Large intestine (tissue), 3 donors: ENCODE data around the gene FOXK1. TPM values are rescaled to one million over a fixed set of nuclear protein-coding genes. Genes with fewer than 3 reads are reported as not detected.
"Not testable (repeated sequence)": the region's sequence is repeated elsewhere in the genome, so short reads cannot be mapped to it uniquely, and the experiment has no call there.

ENCODE experiments used
- DNase-seq, 2 donors: peaks; one replicate each; pipeline versions ENCODE4 v3.0.0 to v3.0.0-alpha.2; 2013
- H3K27ac ChIP-seq: one replicate; pipeline ENCODE4 v1.5.1; 2013; ENCODE audit warnings: low read length
- H3K27me3 ChIP-seq: 2 replicates; pipeline ENCODE4 v1.6.1; 2013; ENCODE audit warnings: low read length; ENCODE audit not compliant: control insufficient read depth, insufficient read depth
- H3K36me3 ChIP-seq: 2 replicates; pipeline ENCODE4 v1.6.1; 2013; ENCODE audit warnings: low read length; ENCODE audit not compliant: control insufficient read depth, insufficient read depth
- H3K4me1 ChIP-seq: one replicate; pipeline ENCODE4 v1.6.1; 2013; ENCODE audit warnings: low read length; ENCODE audit not compliant: control insufficient read depth, insufficient read depth
- H3K4me3 ChIP-seq: one replicate; pipeline ENCODE4 v1.5.1; 2013; ENCODE audit warnings: low read length
- H3K9me3 ChIP-seq: one replicate; pipeline ENCODE4 v1.6.1; 2013; ENCODE audit warnings: mild to moderate bottlenecking, low read depth, low read length, moderate library complexity; ENCODE audit not compliant: control insufficient read depth
- WGBS: methylation state at CpG from one replicate; pipeline ENCODE4 v1.1.5; 2013; ENCODE audit warnings: low lambda C conversion rate; ENCODE audit not compliant: insufficient coverage; 5-methylcytosine and 5-hydroxymethylcytosine counted together
- polyA plus RNA-seq: library from polyadenylated mRNA; unstranded; fragments of 120-200 nt; gene quantifications from one replicate; pipeline ENCODE4 v1.2.1, GENCODE V29; 2013

FOXK1 gene
- polyA plus RNA-seq, 1 donor = 11.6 TPM

DNA sequence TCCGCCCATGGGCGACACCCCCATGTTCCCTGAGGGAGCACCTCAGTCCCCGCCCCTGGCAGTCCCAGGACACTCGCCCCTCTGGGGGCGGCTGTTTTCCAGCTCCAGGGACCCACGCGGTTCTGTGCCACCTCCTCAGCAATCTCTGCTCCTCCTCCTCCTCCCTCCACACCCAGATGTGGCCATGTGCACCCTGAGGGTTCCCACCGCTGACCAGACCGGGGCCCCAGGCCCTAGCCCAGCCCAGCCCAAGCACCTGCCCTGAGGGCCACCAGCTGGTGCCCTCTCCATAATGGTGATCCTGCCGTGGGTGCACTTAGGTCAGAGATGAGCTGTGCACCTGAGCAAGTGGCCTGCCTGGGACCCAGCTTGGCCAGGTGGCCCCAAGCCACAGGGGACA lies 118.4 kb downstream of the FOXK1 start:
- DNase-seq = no peak
- Histone ChIP-seq H3K27me3 (no peaks in the 10 kb centered on the region), H3K9me3 (no peaks in the 10 kb centered on the region), H3K4me3 (no peak overlapping the region), H3K27ac (no peak overlapping the region), H3K36me3 (no peaks in the 10 kb centered on the region), H3K4me1 (no peaks in the 10 kb centered on the region)
- no CpG with 5 or more reads among the region's 10 CpGs for WGBS

DNA sequence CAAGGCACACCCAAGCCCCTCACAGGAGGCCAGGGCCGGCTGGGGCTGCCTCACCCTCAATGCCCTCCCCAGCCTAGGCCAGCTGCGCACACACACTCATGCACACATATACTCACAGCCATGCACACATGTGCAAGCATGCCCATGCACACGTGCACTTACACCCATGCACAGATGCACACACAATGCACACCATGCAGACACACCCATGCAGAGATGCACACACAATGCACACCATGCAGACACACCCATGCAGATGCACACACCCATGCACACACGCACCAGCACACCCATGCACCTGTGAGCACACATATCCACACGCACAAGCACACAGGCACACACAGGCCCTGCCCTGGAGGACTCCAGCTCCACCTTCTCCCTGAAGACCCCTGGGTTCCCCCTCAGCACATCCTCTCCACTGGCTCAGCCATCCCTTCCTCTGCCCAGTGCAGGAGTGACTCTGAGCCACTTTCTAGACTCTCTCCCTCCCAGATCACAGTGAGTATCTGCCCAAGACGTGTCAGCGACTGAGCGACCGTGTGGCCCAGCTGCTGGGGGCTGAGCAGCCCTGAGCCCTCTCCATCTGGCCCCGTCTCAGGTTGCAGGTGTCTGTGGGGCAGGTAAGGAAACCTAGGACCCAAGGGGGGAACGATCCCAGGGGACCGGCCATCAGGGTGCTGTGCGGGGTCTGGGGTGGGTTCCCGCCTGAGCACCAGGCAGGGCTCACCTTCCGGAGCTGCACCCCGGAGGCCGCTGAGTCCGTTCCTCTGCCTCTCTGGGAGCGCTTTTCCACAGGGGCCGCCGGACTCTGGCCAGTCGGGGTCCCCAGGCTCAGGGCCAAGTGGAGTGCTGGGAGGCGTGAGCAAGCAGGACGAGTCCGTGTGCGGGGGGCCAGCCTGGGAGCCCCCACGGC lies 119.1 kb downstream of the FOXK1 start:
- Histone ChIP-seq H3K27ac (no peak overlapping the region), H3K4me1 (no peaks in the 10 kb centered on the region), H3K9me3 (no peaks in the 10 kb centered on the region), H3K36me3 (no peaks in the 10 kb centered on the region), H3K27me3 (no peaks in the 10 kb centered on the region), H3K4me3 (no peak overlapping the region)
- DNase-seq = no peak
- no CpG with 5 or more reads among the region's 27 CpGs for WGBS

DNA sequence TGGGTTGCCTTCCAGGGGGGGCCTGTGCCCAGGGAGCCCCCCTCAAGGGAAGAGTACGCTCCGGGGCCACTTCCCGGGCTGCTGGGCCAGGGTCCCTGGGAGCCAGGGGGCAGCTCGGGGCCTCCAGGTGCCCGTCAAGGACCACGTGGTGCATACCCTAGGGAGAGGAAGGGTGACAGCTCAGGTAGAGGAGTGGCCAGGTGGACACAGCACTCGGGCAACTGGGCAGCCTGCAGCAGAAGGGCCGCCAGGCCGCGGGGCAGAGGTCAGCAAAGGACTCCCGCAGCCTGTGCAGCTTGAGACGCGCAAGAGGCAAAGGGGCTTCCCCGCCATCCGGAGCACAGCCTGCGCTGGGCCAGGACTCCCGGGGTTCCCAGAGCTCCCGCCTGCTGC lies 119.7 kb downstream of the FOXK1 start:
- peaks cover 1% of the 10 kb centered on the region for H3K27me3 ChIP-seq
- WGBS = no CpG with 5 or more reads among the region's 18 CpGs
- no peak for DNase-seq

DNA sequence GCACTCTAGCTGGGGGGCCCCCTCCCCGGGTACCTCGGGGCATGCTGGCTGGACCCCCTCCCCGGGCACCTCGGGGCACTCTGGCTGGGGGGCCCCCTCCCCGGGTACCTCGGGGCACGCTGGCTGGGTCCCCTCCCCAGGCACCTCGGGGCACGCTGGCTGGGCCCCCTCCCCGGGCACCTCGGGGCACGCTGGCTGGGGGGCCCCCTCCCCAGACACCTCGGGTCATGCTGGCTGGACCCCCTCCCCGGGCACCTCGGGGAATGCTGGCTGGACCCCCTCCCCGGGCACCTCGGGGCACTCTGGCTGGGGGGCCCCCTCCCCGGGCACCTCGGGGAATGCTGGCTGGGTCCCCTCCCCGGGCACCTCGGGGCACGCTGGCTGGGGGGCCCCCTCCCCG lies 120.5 kb downstream of the FOXK1 start:
- not testable (repeated sequence) for H3K9me3 ChIP-seq, H3K4me1 ChIP-seq, H3K36me3 ChIP-seq, DNase-seq, H3K27me3 ChIP-seq, H3K27ac ChIP-seq, H3K4me3 ChIP-seq
- WGBS = no CpG with 5 or more reads among the region's 23 CpGs

More for the DNA sequence above, 119.7 kb downstream of the FOXK1 start:
- H3K9me3 ChIP-seq = no peaks in the 10 kb centered on the region
- H3K4me1 ChIP-seq = no peaks in the 10 kb centered on the region
- no peaks in the 10 kb centered on the region for H3K36me3 ChIP-seq
- H3K27ac ChIP-seq = no peak overlapping the region
- H3K4me3 ChIP-seq = no peak overlapping the region

DNA sequence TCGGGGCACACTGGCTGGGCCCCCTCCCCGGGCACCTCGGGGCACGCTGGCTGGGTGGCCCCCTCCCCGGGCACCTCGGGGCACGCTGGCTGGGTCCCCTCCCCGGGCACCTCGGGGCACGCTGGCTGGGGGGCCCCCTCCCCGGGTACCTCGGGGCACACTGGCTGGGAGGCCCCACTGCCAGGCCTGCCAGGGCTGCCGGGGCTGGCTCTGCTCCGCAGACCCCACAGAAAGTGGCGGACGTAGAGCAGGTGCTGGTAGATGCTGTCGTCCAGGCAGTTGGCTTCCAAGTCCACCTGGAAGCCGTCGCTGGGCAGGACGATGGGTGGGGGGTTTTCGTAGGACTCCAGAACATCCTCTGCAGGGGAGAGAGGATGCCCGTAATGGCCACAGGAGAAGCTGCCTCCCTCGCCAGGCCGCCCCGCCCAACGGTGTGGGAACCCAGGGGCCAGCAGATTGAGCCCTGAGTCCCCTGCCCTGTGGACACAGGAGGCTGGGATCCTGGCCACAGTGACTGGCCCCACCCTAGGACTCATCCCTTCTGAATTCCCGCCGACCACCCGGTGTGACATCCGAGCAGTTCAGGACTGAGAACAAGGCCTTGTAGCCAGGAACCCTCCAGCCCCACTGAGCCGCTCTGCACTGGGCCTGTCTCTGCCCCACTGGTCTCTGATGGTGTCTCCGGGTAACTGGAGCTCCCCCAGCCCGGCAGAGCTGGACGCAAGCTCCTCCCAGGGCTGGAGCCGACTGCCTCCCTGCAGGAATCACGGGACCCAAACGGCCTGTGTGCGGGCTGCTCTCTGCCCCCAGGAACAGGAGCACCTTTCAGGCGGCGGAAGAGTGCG lies 121.5 kb downstream of the FOXK1 start:
- no peaks in the 10 kb centered on the region for H3K4me1 ChIP-seq
- H3K9me3 ChIP-seq = no peaks in the 10 kb centered on the region
- WGBS = no CpG with 5 or more reads among the region's 41 CpGs

DNA sequence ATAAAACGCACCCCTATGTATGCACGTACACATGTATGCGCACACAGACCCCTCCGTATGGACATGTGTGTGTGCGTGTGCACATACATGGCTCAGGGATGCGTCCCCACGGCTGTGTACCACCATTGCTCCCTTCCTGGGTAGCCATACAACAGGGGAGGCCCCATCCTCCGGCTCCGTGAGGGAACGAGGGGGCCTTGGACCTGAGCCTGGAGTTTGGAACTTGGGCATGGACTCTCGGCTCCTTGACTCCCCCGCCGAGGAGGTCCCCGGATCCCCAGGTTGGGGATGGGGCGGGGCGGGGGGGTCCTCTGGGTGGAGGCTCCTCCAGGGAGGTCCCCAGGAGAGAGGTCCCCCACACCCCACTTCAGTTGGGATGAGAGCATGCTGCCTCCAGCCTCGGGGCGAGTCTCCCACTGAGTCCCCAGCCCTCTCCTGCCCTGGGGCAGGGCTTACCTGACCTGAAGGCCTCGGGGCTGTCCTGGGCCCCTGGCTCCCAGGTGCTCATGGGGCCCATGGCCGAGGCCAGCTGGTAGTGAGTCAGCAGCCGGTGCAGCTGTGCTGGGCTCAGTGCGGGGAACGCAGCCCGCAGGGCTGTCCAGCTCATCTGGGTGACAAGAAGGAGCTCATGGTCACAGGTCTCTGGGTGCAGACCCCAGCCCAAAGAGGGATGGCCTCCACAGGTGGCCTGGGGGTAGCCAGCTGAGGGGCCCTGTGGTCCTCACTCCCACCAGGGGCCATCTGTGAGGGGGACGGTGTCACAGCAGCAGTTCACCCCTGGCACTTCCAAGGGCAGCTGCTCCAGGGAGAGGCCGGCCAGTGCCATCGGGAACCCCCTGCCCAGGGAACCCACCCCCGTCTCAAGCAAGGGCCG lies 123.3 kb downstream of the FOXK1 start:
- Histone ChIP-seq H3K9me3 (peaks cover 2% of the 10 kb centered on the region), H3K36me3 (no peaks in the 10 kb centered on the region), H3K4me3 (no peak overlapping the region), H3K27ac (no peak overlapping the region), H3K4me1 (no peaks in the 10 kb centered on the region), H3K27me3 (peaks cover 4% of the 10 kb centered on the region)
- no peak for DNase-seq
- no CpG with 5 or more reads among the region's 29 CpGs for WGBS

More for the DNA sequence above, 121.5 kb downstream of the FOXK1 start:
- peaks cover 4% of the 10 kb centered on the region for H3K27me3 ChIP-seq
- no peak overlapping the region for H3K27ac ChIP-seq
- no peak overlapping the region for H3K4me3 ChIP-seq
- H3K36me3 ChIP-seq = no peaks in the 10 kb centered on the region
- no peak for DNase-seq

DNA sequence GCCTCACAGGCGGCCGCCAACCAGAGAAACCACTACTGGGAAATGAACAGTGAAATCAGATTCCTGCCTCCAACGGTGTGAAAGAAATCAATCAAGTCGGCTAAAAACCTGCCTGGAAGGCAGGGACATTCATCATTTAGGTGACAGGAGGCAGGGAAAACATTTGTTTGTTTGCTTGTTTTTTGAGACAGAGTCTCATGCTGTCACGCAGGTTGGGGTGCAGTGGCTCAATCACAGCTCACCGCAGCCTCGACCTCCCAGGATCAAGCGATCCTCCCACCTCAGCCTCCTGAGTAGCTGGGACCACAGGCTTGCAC lies 123.8 kb downstream of the FOXK1 start:
- Histone ChIP-seq H3K9me3 (peaks cover 2% of the 10 kb centered on the region), H3K36me3 (no peaks in the 10 kb centered on the region), H3K27ac (no peak overlapping the region), H3K4me3 (no peak overlapping the region), H3K27me3 (peaks cover 4% of the 10 kb centered on the region), H3K4me1 (no peaks in the 10 kb centered on the region)
- no peak for DNase-seq
- 40% methylated on average over 1 of the region's 8 CpGs for WGBS

DNA sequence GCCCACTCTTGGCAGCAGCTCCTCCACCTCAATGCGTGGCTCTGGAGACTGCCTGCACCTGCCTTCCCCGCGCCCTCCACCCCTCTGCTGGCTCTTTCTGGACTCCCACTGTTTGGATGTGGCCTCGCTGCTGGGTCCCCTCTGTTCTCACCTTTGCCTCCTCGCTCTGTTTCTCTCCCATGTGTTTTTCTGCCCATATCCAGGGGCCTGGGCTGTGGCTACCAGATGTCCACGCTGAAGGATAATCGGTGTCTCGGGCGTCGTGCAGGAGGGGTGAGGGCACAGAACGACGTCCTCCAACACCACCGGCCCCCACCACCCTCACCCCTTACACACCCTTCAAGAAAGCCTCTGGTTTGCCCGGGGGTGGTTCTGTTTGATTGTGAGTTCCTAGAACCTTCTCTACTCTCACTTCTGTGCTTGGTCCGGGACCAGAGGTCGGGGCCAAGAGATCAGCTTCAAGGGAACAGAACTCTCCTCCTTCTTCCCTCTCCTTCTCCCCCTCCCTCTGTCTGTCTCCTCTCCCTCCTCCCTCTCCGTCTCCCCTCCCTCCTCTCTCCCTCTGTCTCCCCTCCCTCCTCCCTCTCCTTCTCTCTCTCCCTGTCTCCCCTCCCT lies 125.0 kb downstream of the FOXK1 start:
- Histone ChIP-seq H3K9me3 (peaks cover 2% of the 10 kb centered on the region), H3K4me1 (no peaks in the 10 kb centered on the region), H3K27ac (no peak overlapping the region), H3K36me3 (no peaks in the 10 kb centered on the region), H3K27me3 (peaks cover 4% of the 10 kb centered on the region), H3K4me3 (no peak overlapping the region)
- DNase-seq = no peak
- WGBS = no CpG with 5 or more reads among the region's 17 CpGs

DNA sequence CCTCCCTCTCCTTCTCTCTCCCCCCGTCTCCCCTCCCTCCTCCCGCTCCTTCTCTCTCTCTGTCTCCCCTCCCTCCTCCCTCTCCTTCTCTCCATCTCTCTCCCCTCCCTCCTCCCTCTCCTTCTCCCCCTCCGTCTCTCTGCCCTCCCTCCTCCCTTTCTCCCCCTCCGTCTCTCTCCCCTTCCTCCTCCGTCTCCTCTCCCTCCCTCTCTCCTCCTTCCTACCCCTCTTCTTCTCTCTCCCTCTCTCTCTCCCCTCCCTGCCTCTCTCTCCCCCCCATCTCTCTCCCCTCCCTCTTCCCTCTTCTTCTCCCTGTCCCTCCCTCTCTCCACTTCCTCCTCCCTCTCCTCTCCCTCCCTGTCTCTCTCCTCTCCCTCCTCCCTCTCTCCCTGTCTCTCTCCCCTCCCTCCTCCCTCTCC lies 125.5 kb downstream of the FOXK1 start:
- Histone ChIP-seq H3K27ac (no peak overlapping the region), H3K27me3 (peaks cover 4% of the 10 kb centered on the region), H3K36me3 (no peaks in the 10 kb centered on the region), H3K4me3 (no peak overlapping the region), H3K9me3 (peaks cover 2% of the 10 kb centered on the region), H3K4me1 (no peaks in the 10 kb centered on the region)
- no peak for DNase-seq
- no CpG with 5 or more reads among the region's 5 CpGs for WGBS

DNA sequence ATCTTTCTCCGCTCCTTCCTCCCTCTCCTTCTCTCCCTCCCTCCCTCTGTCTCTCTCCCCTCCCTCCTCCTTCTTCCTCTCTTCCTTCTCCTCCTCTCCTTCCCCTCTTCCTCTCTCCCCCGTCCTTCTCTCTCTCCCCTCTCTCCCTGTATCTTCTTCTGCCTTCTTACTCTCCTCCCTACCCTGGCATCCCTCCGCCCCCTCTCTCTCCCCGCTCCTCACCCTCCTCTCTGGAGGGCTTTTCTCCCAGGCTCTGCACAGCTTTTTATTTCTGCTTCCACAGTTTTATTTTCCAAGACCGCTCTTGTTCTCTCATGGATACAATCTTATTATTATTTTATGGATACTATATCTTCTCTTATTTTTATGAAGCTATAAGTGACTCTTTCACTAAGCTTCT lies 125.9 kb downstream of the FOXK1 start:
- WGBS = 59% methylated on average over 5 of the region's 5 CpGs
- Histone ChIP-seq H3K27ac (no peak overlapping the region), H3K36me3 (no peaks in the 10 kb centered on the region), H3K4me1 (no peaks in the 10 kb centered on the region), H3K4me3 (no peak overlapping the region), H3K9me3 (peaks cover 2% of the 10 kb centered on the region), H3K27me3 (peaks cover 4% of the 10 kb centered on the region)
- no peak for DNase-seq
